ENCODE results near the gene LOXL1. TPM values are rescaled to one million over a fixed set of nuclear protein-coding genes. Genes with fewer than 3 reads are reported as not detected.

LOXL1 gene
- total RNA-seq, 2 experiments from 2014 or later = 8.8 to 10.5 TPM

GRCh38 chr15:73951601-73952000 lies 25.3 kb downstream of the LOXL1 start:
- Mint-ChIP-seq H3K27ac (peak overlapping the region; percentile 90), H3K4me3 (peak overlapping the region; percentile 78), H3K36me3 (no peaks in the 10 kb centered on the region), H3K4me1 (peaks cover 11% of the 10 kb centered on the region), H3K9me3 (no peaks in the 10 kb centered on the region), H3K27me3 (peaks cover 4% of the 10 kb centered on the region)
- POLR2A ChIA-PET = interaction anchor here (0.8 to 4.1 kb wide), 6 partner anchors 11 to 97 kb away, joined by 3 to 38 read pairs (median 4); partner anchors contain the start of gene PML
- DNase-seq (no peak), ATAC-seq (ENCODE audit: low read depth) (peak; percentile 14)

GRCh38 chr15:73952171-73952912 lies 26.1 kb downstream of the LOXL1 start:
- Mint-ChIP-seq H3K9me3 (no peaks in the 10 kb centered on the region), H3K36me3 (no peaks in the 10 kb centered on the region), H3K4me3 (peak overlapping the region; percentile 15), H3K27ac (peak overlapping the region; percentile 57), H3K27me3 (peaks cover 6% of the 10 kb centered on the region), H3K4me1 (peaks cover 16% of the 10 kb centered on the region)
- DNase-seq (no peak), ATAC-seq (ENCODE audit: low read depth) (no peak)
- POLR2A ChIA-PET = interaction anchor here (1.2 to 4.1 kb wide), 2 partner anchors 13 to 42 kb away, joined by 3 to 38 read pairs; partner anchors contain the start of gene PML

- DNase-seq (no peak), ATAC-seq (ENCODE audit: low read depth) (no peak)
- Mint-ChIP-seq H3K4me3 (no peak overlapping the region), H3K27me3 (peaks cover 3% of the 10 kb centered on the region), H3K36me3 (no peaks in the 10 kb centered on the region), H3K4me1 (peaks cover 18% of the 10 kb centered on the region), H3K27ac (no peak overlapping the region), H3K9me3 (no peaks in the 10 kb centered on the region)
- POLR2A ChIA-PET = no interaction called here
Measured at GRCh38 chr15:73952913-73953750, 26.9 kb downstream of the LOXL1 start.

- POLR2A ChIA-PET = no interaction called here
Measured at GRCh38 chr15:73954188-73955145, 28.2 kb downstream of the LOXL1 start.

GRCh38 chr15:73955326-73955725 lies 29.1 kb downstream of the LOXL1 start:
- Mint-ChIP-seq H3K36me3 (no peaks in the 10 kb centered on the region), H3K4me1 (peaks cover 33% of the 10 kb centered on the region), H3K27me3 (peaks cover 3% of the 10 kb centered on the region), H3K9me3 (no peaks in the 10 kb centered on the region), H3K4me3 (no peak overlapping the region), H3K27ac (no peak overlapping the region)
- no peak for DNase-seq
- ATAC-seq (ENCODE audit: low read depth) = no peak
- POLR2A ChIA-PET = no interaction called here

More at GRCh38 chr15:73954188-73955145, 28.2 kb downstream of the LOXL1 start:
- Mint-ChIP-seq H3K36me3 (no peaks in the 10 kb centered on the region), H3K27ac (no peak overlapping the region), H3K4me1 (peaks cover 28% of the 10 kb centered on the region), H3K9me3 (no peaks in the 10 kb centered on the region), H3K27me3 (peaks cover 3% of the 10 kb centered on the region), H3K4me3 (no peak overlapping the region)
- ATAC-seq (ENCODE audit: low read depth) (no peak), DNase-seq (no peak)

- no peaks in the 10 kb centered on the region for H3K36me3 Mint-ChIP-seq
- no peak for ATAC-seq (ENCODE audit: low read depth)
Measured at GRCh38 chr15:73955861-73956742, 29.8 kb downstream of the LOXL1 start.

GRCh38 chr15:73956743-73957135 lies 30.5 kb downstream of the LOXL1 start:
- DNase-seq (no peak), ATAC-seq (ENCODE audit: low read depth) (no peak)

More at GRCh38 chr15:73955861-73956742, 29.8 kb downstream of the LOXL1 start:
- no peak overlapping the region for H3K4me3 Mint-ChIP-seq
- H3K9me3 Mint-ChIP-seq = no peaks in the 10 kb centered on the region
- H3K27ac Mint-ChIP-seq = peak overlapping the region; percentile 14
- peaks cover 3% of the 10 kb centered on the region for H3K27me3 Mint-ChIP-seq
- POLR2A ChIA-PET = interaction anchor here (1.0 to 1.1 kb wide), 2 partner anchors 28 to 38 kb away, joined by 3 read pairs; partner anchors contain the start of gene PML
- peaks cover 32% of the 10 kb centered on the region for H3K4me1 Mint-ChIP-seq
- DNase-seq = no peak

GRCh38 chr15:73957276-73957675 lies 31.0 kb downstream of the LOXL1 start:
- ATAC-seq (ENCODE audit: low read depth) (no peak), DNase-seq (no peak)
- no peak overlapping the region for H3K4me3 Mint-ChIP-seq
- POLR2A ChIA-PET = interaction anchor here (1.0 to 1.1 kb wide), 2 partner anchors 29 to 37 kb away, joined by 3 read pairs; partner anchors contain the start of gene PML
- peaks cover 3% of the 10 kb centered on the region for H3K27me3 Mint-ChIP-seq
- H3K9me3 Mint-ChIP-seq = no peaks in the 10 kb centered on the region
- H3K36me3 Mint-ChIP-seq = no peaks in the 10 kb centered on the region
- peaks cover 27% of the 10 kb centered on the region for H3K4me1 Mint-ChIP-seq
- H3K27ac Mint-ChIP-seq = peak overlapping the region; percentile 42

More at GRCh38 chr15:73956743-73957135, 30.5 kb downstream of the LOXL1 start:
- H3K27ac Mint-ChIP-seq = peak overlapping the region; percentile 14
- H3K9me3 Mint-ChIP-seq = no peaks in the 10 kb centered on the region
- H3K36me3 Mint-ChIP-seq = no peaks in the 10 kb centered on the region
- H3K4me1 Mint-ChIP-seq = peaks cover 29% of the 10 kb centered on the region
- POLR2A ChIA-PET = interaction anchor here (1.0 to 1.1 kb wide), 2 partner anchors 29 to 38 kb away, joined by 3 read pairs; partner anchors contain the start of gene PML
- H3K4me3 Mint-ChIP-seq = no peak overlapping the region
- peaks cover 3% of the 10 kb centered on the region for H3K27me3 Mint-ChIP-seq

- Mint-ChIP-seq H3K36me3 (no peaks in the 10 kb centered on the region), H3K4me1 (peaks cover 24% of the 10 kb centered on the region), H3K9me3 (no peaks in the 10 kb centered on the region), H3K27ac (peak overlapping the region; percentile 42), H3K4me3 (no peak overlapping the region), H3K27me3 (peaks cover 3% of the 10 kb centered on the region)
- POLR2A ChIA-PET = no interaction called here
- no peak for ATAC-seq (ENCODE audit: low read depth)
- DNase-seq = no peak
Measured at GRCh38 chr15:73957785-73958184, 31.5 kb downstream of the LOXL1 start.

GRCh38 chr15:73959012-73959581 lies 32.8 kb downstream of the LOXL1 start:
- Mint-ChIP-seq H3K4me1 (peaks cover 24% of the 10 kb centered on the region), H3K36me3 (no peaks in the 10 kb centered on the region), H3K4me3 (peak overlapping the region; percentile 43), H3K27me3 (peaks cover 3% of the 10 kb centered on the region), H3K9me3 (no peaks in the 10 kb centered on the region), H3K27ac (peak overlapping the region; percentile 87)
- ATAC-seq (ENCODE audit: low read depth) = peak; percentile 94
- POLR2A ChIA-PET = interaction anchor here (0.6 to 1.6 kb wide), 7 partner anchors 8 to 37 kb away, joined by 3 to 17 read pairs (median 4); partner anchors contain the start of gene PML
- DNase-seq = no peak

- peaks cover 26% of the 10 kb centered on the region for H3K4me1 Mint-ChIP-seq
- ATAC-seq (ENCODE audit: low read depth) = no peak
- peaks cover 3% of the 10 kb centered on the region for H3K27me3 Mint-ChIP-seq
- H3K36me3 Mint-ChIP-seq = no peaks in the 10 kb centered on the region
- peak overlapping the region; percentile 87 for H3K27ac Mint-ChIP-seq
- POLR2A ChIA-PET = interaction anchor here (1.2 to 1.6 kb wide), 5 partner anchors 9 to 38 kb away, joined by 3 to 17 read pairs (median 4); partner anchors contain the start of gene PML
- H3K4me3 Mint-ChIP-seq = peak overlapping the region; percentile 43
- peak; percentile 29 for DNase-seq
- H3K9me3 Mint-ChIP-seq = no peaks in the 10 kb centered on the region
Measured at GRCh38 chr15:73959801-73960200, 33.5 kb downstream of the LOXL1 start.
